Measurements from ENCODE around the gene SOS1. TPM values are rescaled to one million over a fixed set of nuclear protein-coding genes. Genes with fewer than 3 reads are reported as not detected.
"Not testable (repeated sequence)": the region's sequence is repeated elsewhere in the genome, so short reads cannot be mapped to it uniquely, and the experiment has no call there.

Gene SOS1
- total RNA-seq, 3 donors from 2014 or later: 21.0 to 31.5 (median 24.7) TPM

- DNase-seq (no peak), ATAC-seq (no peak)
- Mint-ChIP-seq H3K4me3 (no peak overlapping the region), H3K4me1 (ENCODE audit: low read depth) (peaks cover 33% of the 10 kb centered on the region), H3K9me3 (no peaks in the 10 kb centered on the region), H3K27me3 (ENCODE audit: low read depth) (no peaks in the 10 kb centered on the region), H3K36me3 (ENCODE audit: insufficient read depth) (no peaks in the 10 kb centered on the region)
Observed at GRCh38 chr2:39144416-39144815, 23.6 kb upstream of the SOS1 start.

- DNase-seq: no peak
- ATAC-seq: no peak
- Mint-ChIP-seq H3K27me3 (ENCODE audit: low read depth) (no peaks in the 10 kb centered on the region), H3K4me3 (no peak overlapping the region), H3K9me3 (no peaks in the 10 kb centered on the region), H3K4me1 (ENCODE audit: low read depth) (peaks cover 41% of the 10 kb centered on the region), H3K36me3 (ENCODE audit: insufficient read depth) (no peaks in the 10 kb centered on the region)
Observed at GRCh38 chr2:39142904-39143605, 22.2 kb upstream of the SOS1 start.

GRCh38 chr2:39141334-39142271 is 20.8 kb upstream of the SOS1 start:
- no peak for ATAC-seq
- H3K4me1 Mint-ChIP-seq (ENCODE audit: low read depth): peaks cover 49% of the 10 kb centered on the region
- no peak for DNase-seq
- peak overlapping the region; percentile 23 for H3K4me3 Mint-ChIP-seq
- H3K27me3 Mint-ChIP-seq (ENCODE audit: low read depth): no peaks in the 10 kb centered on the region
- no peaks in the 10 kb centered on the region for H3K36me3 Mint-ChIP-seq (ENCODE audit: insufficient read depth)
- H3K9me3 Mint-ChIP-seq: no peaks in the 10 kb centered on the region

- not testable (repeated sequence) for ATAC-seq; H3K27me3 Mint-ChIP-seq (ENCODE audit: low read depth); H3K36me3 Mint-ChIP-seq (ENCODE audit: insufficient read depth); H3K4me3 Mint-ChIP-seq; H3K9me3 Mint-ChIP-seq; DNase-seq
- H3K4me1 Mint-ChIP-seq (ENCODE audit: low read depth): peaks cover 56% of the 10 kb centered on the region
Observed at GRCh38 chr2:39140948-39141333, 20.1 kb upstream of the SOS1 start.

GRCh38 chr2:39140322-39140847 is 19.5 kb upstream of the SOS1 start:
- Mint-ChIP-seq H3K4me1 (ENCODE audit: low read depth) (peaks cover 62% of the 10 kb centered on the region), H3K4me3 (no peak overlapping the region)
- ATAC-seq: no peak

GRCh38 chr2:39139511-39140237 is 18.8 kb upstream of the SOS1 start:
- no peak for DNase-seq
- no peak for ATAC-seq
- Mint-ChIP-seq H3K4me1 (ENCODE audit: low read depth) (peaks cover 63% of the 10 kb centered on the region), H3K4me3 (no peak overlapping the region), H3K9me3 (no peaks in the 10 kb centered on the region), H3K36me3 (ENCODE audit: insufficient read depth) (no peaks in the 10 kb centered on the region), H3K27me3 (ENCODE audit: low read depth) (no peaks in the 10 kb centered on the region)

More at GRCh38 chr2:39140322-39140847, 19.5 kb upstream of the SOS1 start:
- DNase-seq: no peak
- H3K9me3 Mint-ChIP-seq: no peaks in the 10 kb centered on the region
- H3K36me3 Mint-ChIP-seq (ENCODE audit: insufficient read depth): no peaks in the 10 kb centered on the region
- no peaks in the 10 kb centered on the region for H3K27me3 Mint-ChIP-seq (ENCODE audit: low read depth)

GRCh38 chr2:39138837-39139211 is 18.0 kb upstream of the SOS1 start:
- Mint-ChIP-seq H3K9me3 (no peaks in the 10 kb centered on the region), H3K4me1 (ENCODE audit: low read depth) (peaks cover 69% of the 10 kb centered on the region)
- no peak for DNase-seq

GRCh38 chr2:39138187-39138836 is 17.5 kb upstream of the SOS1 start:
- H3K27me3 Mint-ChIP-seq (ENCODE audit: low read depth); H3K36me3 Mint-ChIP-seq (ENCODE audit: insufficient read depth); H3K4me3 Mint-ChIP-seq; H3K9me3 Mint-ChIP-seq; DNase-seq; ATAC-seq: not testable (repeated sequence)
- peaks cover 71% of the 10 kb centered on the region for H3K4me1 Mint-ChIP-seq (ENCODE audit: low read depth)

More at GRCh38 chr2:39138837-39139211, 18.0 kb upstream of the SOS1 start:
- H3K4me3 Mint-ChIP-seq: no peak overlapping the region
- no peaks in the 10 kb centered on the region for H3K36me3 Mint-ChIP-seq (ENCODE audit: insufficient read depth)
- no peak for ATAC-seq
- H3K27me3 Mint-ChIP-seq (ENCODE audit: low read depth): no peaks in the 10 kb centered on the region

GRCh38 chr2:39136799-39137198 is 15.9 kb upstream of the SOS1 start:
- Mint-ChIP-seq H3K36me3 (ENCODE audit: insufficient read depth) (no peaks in the 10 kb centered on the region), H3K4me1 (ENCODE audit: low read depth) (peaks cover 68% of the 10 kb centered on the region), H3K4me3 (peak overlapping the region; percentile 29)

GRCh38 chr2:39135690-39136259 is 14.9 kb upstream of the SOS1 start:
- Mint-ChIP-seq H3K9me3 (no peaks in the 10 kb centered on the region), H3K27me3 (ENCODE audit: low read depth) (no peaks in the 10 kb centered on the region)
- peak; percentile 38 to 54 for ATAC-seq

More at GRCh38 chr2:39136799-39137198, 15.9 kb upstream of the SOS1 start:
- peak; percentile 54 to 75 for ATAC-seq
- DNase-seq: no peak
- Mint-ChIP-seq H3K9me3 (no peaks in the 10 kb centered on the region), H3K27me3 (ENCODE audit: low read depth) (no peaks in the 10 kb centered on the region)

GRCh38 chr2:39133215-39133851 is 12.5 kb upstream of the SOS1 start:
- ATAC-seq: no peak
- Mint-ChIP-seq H3K27me3 (ENCODE audit: low read depth) (no peaks in the 10 kb centered on the region), H3K4me3 (no peak overlapping the region), H3K4me1 (ENCODE audit: low read depth) (peaks cover 64% of the 10 kb centered on the region), H3K9me3 (peaks cover 3% of the 10 kb centered on the region), H3K36me3 (ENCODE audit: insufficient read depth) (no peaks in the 10 kb centered on the region)
- DNase-seq: no peak

More at GRCh38 chr2:39135690-39136259, 14.9 kb upstream of the SOS1 start:
- Mint-ChIP-seq H3K36me3 (ENCODE audit: insufficient read depth) (no peaks in the 10 kb centered on the region), H3K4me1 (ENCODE audit: low read depth) (peaks cover 64% of the 10 kb centered on the region), H3K4me3 (peak overlapping the region; percentile 33)
- DNase-seq: no peak

GRCh38 chr2:39128919-39129391 is 8.1 kb upstream of the SOS1 start:
- peak overlapping the region; percentile 54 for H3K4me3 Mint-ChIP-seq
- peaks cover 61% of the 10 kb centered on the region for H3K4me1 Mint-ChIP-seq (ENCODE audit: low read depth)
- no peaks in the 10 kb centered on the region for H3K27me3 Mint-ChIP-seq (ENCODE audit: low read depth)
- DNase-seq: peak; percentile 55
- H3K36me3 Mint-ChIP-seq (ENCODE audit: insufficient read depth): no peaks in the 10 kb centered on the region
- H3K9me3 Mint-ChIP-seq: peaks cover 3% of the 10 kb centered on the region
- peak; percentile 68 to 74 for ATAC-seq

- DNase-seq (peak; percentile 15), ATAC-seq (peak; percentile 29 to 45)
- peaks cover 61% of the 10 kb centered on the region for H3K4me1 Mint-ChIP-seq (ENCODE audit: low read depth)
- no peak overlapping the region for H3K4me3 Mint-ChIP-seq
- H3K27me3 Mint-ChIP-seq (ENCODE audit: low read depth): no peaks in the 10 kb centered on the region
- no peaks in the 10 kb centered on the region for H3K36me3 Mint-ChIP-seq (ENCODE audit: insufficient read depth)
- peaks cover 3% of the 10 kb centered on the region for H3K9me3 Mint-ChIP-seq
Observed at GRCh38 chr2:39127973-39128372, 7.1 kb upstream of the SOS1 start.

Data from activated T-cell treated with anti-CD3 and anti-CD28 coated beads, Interleukin-2, amount 50 U/mL, for 4 hours (primary cell).